H1 (cell line): Measurements from ENCODE around the gene PDYN.

Experiments used
- CTCF ChIP-seq, 3 experiments: IDR thresholded peaks; 1 replicate in 2 of 3; 2 replicates in 1 of 3; pipeline versions ENCODE4 v1.5.1 to v1.6.1; 2011; ENCODE audit warnings: low read length in 3 of 3, mild to moderate bottlenecking in 3 of 3, inconsistent platforms in 2 of 3, low read depth in 1 of 3, moderate library complexity in 1 of 3; ENCODE audit not compliant: insufficient read depth in 1 of 3; ENCODE audit errors: control extremely low read depth in 1 of 3
- EP300 ChIP-seq, 2 experiments: IDR thresholded peaks; 1 replicate in 1 of 2; 2 replicates in 1 of 2; pipeline ENCODE4 v1.6.1; 2011 to 2012; ENCODE audit warnings: low read depth in 2 of 2, low read length in 2 of 2, mild to moderate bottlenecking in 2 of 2, borderline replicate concordance in 1 of 2, inconsistent platforms in 1 of 2, moderate library complexity in 1 of 2
- EZH2 ChIP-seq: fragments of 200-600 bp; sonication (generic); IDR thresholded peaks from 2 replicates; pipeline ENCODE4 v1.7.1; 2012; ENCODE audit warnings: low read depth, mild to moderate bottlenecking, moderate library complexity, low read length, inconsistent platforms; ENCODE audit not compliant: severe bottlenecking

- TF ChIP-seq EZH2: no peak
- peak in 1 of 3 experiments; percentile 2; a peak in 1 of 4 replicates for TF ChIP-seq CTCF (IDR thresholded peaks at IDR 0.05; ENCODE audit: control extremely low read depth in 1 of 3, insufficient read depth in 1 of 3, low read depth in 1 of 3, low read length in 3 of 3)
- peak in 1 of 2 experiments; percentile 82; a peak in 1 of 3 replicates for TF ChIP-seq EP300 (IDR thresholded peaks at IDR 0.05; ENCODE audit: borderline replicate concordance in 1 of 2, low read depth in 2 of 2, low read length in 2 of 2)
These were observed 46.9 kb downstream of the PDYN start for GRCh38 chr20:1946762-1947534.
